Measurements from ENCODE around the gene C2orf92.
"Not testable (repeated sequence)": the region's sequence is repeated elsewhere in the genome, so short reads cannot be mapped to it uniquely, and the experiment has no call there.

C2orf92 gene

DNA sequence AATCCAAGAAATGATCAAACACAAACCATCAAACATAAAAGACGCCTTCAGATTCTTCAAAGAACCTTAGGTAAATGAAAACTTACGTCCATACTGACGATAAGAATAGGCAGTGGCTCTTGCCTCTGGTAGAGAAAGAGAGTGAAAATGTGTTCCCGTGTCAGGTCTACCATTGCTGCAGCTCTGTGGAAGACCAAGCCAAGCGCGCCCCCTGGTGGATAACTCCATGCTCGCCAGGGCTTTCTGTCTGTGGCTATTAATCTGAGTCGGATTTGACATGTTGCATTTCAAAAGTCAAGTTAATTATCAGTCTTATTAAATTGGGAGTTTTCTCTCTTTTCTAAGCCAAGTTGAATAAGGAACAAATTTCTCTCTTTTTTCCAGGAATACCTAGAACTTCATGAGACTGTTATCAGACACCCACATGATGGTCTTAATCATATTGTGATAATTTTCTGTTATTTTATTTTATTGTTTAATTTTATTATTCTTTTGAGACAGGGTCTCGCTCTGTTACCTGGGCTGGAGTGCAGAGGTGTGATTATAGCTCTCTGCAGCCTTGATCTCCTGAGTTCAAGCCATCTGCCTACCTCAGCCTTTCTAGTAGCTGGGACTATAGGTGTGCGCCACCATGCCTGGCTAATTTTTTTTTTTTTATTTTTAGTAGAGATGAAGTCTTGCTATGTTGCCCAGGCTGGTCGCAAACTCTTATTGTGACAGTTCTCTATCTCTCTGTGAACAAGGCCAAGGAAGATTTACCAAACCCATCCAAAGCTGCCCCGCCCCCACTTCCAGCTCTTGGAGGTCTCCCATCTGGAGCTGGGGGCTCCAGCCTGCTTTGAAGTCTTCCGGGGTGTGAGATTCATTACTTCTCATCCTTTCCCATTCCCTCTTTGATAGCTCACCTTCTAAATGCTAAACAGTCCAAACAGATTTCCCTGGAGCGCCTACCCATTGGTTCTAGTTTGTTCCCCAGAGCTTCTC is 28.0 kb downstream of the C2orf92 start:
- peak; percentile 97 for DNase-seq

- DNase-seq = no peak
Measured at GRCh38 chr2:97698530-97698929, 29.0 kb downstream of the C2orf92 start.

- peak; percentile 69 for DNase-seq
Measured at GRCh38 chr2:97699765-97700444, 30.4 kb downstream of the C2orf92 start.

DNA sequence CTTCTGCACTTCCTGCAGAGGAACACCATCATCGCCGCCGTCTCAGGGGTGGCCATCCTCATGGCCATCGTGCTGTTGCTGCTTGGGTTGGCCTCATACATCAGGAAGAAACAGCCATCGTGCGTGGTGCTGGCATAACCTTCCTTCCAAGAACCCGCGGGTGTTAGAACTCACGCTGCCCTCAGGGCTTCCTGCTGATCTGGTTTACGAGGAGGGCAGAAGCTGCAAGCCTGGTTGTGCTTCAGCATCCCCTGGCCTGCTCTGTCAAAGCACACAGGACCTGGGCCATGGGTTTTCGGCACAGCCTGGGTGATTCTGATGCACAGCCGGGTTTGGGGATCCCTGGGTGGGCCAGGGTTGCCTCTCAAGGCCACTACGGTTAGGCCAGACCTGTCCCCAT is 31.7 kb downstream of the C2orf92 start:
- DNase-seq = no peak

DNA sequence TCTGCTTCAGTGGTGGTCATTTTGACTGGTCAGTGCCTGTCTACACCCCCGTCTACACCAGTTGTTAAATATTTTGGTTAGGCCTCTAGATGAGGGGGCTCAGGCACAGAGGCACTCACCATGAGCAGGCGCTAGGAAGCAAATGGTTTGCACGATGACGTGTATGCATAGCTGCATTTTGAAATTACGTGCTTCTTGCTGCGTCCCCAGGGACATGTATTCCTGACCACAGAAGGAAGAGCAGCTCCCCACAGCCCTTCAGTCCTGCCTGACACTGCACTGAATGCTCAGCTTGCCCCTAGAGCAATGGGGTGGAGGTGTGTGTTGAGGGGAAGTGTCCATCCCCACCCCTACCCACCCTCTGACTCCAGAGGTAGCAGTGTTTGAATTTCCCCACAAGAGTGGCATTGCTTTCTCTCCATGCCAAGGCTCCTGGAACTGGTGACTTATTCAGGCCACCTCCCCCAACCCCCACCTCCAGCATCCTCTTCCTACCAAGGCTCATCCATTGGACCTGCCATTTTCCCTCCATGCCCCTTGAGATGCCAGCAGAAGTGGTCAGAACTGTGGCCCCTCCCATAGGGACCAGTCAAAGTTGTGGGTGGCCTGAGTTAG is 32.4 kb downstream of the C2orf92 start:
- no peak for DNase-seq

DNA sequence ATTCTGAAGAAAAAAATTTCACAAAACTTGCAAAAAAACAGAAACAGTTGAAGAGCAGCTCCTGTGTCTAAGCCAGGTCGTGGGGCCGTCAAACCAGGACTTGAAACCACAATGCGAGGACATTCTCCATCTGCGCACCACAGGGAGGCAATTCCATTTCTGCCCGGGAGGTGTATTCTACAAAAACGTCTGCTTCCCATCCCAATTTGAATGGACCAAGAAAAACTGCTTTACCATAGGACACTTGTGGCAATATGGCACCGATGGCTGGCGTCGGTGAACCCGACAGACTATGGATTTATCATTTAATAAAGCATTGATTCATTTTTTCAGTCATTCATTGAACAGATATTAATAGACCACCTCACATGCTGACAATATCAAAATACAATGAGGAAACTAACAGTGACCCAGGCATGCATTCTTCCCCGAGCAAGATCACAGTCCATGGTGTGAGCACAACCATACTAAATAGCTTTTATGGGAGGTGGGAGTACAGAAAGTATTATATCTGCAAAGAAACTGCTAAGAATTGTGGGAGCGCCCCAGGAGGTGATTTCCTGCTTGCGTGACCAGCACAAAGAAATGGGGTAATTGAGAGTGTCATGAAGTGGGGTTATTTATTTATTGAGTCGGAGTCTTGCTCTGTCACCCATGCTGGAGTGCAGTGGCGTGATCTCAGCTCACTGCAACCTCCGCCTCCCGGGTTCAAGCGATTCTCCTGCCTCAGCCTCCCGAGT is 33.4 kb downstream of the C2orf92 start:
- no peak for DNase-seq

DNA sequence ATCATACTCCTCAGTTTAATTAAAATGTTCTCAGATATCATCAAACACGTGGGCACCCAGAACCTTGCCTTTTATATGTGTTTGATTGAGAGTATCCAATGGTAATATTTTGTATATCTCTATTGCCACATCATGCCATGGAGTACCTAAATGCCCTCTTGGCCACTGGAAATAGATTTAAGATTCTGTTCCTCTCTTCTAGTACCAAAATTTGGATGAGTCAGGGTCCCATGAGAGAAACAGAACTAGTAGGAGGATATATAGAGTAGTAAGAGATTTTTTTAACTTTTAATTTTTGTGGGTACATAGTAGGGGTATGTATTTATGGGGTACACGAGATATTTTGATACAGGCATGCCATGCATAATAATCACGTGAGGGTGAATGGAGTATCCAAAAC is 34.2 kb downstream of the C2orf92 start:
- DNase-seq = no peak

DNA sequence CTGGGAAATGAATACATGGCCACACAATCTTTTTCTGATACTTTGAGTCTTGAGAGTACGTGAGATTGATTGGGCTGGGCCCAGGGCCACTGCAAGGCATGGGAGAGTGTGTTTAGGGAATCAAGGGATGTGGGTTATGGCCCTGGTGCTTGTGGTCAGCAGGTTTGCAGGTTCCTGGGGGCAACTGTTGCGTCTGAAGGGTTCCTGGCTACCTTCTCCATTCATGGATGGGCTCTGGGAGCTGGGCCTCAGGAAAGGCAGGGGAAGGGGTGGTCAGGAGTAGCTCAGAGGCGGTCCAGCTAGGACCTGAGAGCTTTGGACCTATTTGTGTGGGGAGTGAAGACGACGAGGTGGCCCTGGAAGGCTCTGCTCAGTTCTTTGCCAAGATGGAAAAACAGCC is 35.5 kb downstream of the C2orf92 start:
- DNase-seq = no peak

- no peak for DNase-seq
Measured at GRCh38 chr2:97706112-97706511, 36.6 kb downstream of the C2orf92 start.

DNA sequence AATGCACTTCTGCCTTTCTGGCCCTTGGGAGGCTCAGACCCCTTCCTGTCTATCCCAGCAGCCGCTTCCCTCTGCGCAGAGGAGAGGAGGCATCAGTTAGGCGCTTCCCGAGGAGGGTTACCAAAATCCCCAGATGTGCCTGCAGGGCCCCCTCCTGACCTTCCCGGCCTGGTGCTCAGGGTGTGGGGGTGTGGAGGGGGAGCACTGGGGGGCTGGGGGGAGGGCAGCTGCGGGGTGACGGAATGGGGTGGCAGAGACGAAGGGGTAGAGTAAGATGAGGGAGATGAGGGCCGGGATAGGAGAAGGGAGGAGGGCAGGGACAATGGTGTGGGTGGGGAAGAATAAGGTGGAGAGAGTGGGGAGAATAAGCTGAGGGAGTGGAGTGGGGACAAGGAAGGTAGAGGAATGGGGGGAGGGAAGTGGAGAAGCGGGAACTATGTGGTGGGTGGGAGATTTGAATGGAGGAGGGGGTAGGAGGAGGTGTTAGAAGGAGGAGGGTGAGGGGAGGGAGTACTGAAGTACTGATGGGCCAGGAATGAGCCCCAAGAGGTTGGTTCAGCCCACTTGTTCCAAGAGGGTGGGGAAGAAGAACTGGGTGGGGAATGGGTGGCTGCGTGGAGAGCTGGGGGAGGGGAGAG is 37.3 kb downstream of the C2orf92 start:
- DNase-seq = no peak

DNA sequence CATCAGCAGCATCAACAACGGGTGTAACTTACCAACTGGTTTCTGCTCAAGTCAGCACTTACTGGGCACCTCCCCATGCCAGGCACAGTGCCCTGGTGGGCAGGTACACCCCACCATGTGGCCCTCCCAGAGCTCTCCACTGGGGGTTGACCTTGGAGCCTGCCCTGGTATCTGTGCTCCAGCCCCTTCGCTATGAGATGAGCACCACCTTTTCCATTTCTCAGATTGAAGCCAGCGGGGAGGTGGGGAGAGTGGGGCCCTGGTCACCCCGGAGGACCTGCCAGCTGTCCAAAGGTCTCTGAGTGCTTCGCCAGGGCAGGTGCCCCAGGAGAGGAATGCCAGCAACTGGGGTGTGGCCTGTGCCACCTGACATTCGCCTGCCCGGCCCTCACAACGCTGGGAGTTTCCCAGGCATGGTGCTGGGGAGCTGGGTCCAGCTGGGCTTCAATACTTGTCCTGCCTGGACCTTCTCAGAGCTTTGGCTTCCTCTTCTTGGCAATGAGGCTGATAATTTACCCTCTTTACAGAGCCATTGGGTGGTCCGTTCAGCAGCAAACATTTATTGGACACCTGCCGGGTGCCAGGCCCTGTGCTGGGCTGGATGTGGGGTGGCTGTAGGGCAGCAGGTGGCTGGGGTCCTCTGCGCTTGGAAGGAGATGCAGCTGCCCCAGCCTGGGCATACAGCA is 38.0 kb downstream of the C2orf92 start:
- no peak for DNase-seq

GRCh38 chr2:97708048-97708380 is 38.5 kb downstream of the C2orf92 start:
- no peak for DNase-seq

GRCh38 chr2:97708608-97709007 is 39.1 kb downstream of the C2orf92 start:
- no peak for DNase-seq

DNA sequence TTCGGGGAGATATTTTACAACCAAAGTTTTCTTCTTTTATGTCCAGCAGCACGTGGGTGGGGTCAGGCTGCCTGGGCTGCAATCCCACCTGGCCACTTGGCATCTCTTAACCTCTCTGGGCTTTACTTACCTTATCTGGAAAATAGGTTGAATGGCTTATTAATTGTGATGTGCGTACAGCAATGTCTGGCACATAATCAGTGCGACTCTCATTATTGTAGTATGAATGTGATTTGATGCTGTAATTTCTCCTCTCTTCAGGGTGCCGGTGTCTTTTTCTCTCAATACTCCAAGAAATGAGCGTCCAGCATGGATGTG is 41.8 kb downstream of the C2orf92 start:
- DNase-seq = no peak

- not testable (repeated sequence) for DNase-seq
Measured at GRCh38 chr2:97712175-97712574, 42.7 kb downstream of the C2orf92 start.

- DNase-seq = peak; percentile 69
Measured at GRCh38 chr2:97712693-97713295, 43.3 kb downstream of the C2orf92 start.

- peak; percentile 61 for DNase-seq
Measured at GRCh38 chr2:97713296-97714083, 44.0 kb downstream of the C2orf92 start, which contains the start of gene ZAP70. Gene ZAP70, plus strand, starts transcription at chr2:97713576. Its CDS starts 10,461 bp downstream, at chr2:97724037.

GRCh38 chr2:97714084-97714949 is 44.8 kb downstream of the C2orf92 start:
- DNase-seq = no peak

DNA sequence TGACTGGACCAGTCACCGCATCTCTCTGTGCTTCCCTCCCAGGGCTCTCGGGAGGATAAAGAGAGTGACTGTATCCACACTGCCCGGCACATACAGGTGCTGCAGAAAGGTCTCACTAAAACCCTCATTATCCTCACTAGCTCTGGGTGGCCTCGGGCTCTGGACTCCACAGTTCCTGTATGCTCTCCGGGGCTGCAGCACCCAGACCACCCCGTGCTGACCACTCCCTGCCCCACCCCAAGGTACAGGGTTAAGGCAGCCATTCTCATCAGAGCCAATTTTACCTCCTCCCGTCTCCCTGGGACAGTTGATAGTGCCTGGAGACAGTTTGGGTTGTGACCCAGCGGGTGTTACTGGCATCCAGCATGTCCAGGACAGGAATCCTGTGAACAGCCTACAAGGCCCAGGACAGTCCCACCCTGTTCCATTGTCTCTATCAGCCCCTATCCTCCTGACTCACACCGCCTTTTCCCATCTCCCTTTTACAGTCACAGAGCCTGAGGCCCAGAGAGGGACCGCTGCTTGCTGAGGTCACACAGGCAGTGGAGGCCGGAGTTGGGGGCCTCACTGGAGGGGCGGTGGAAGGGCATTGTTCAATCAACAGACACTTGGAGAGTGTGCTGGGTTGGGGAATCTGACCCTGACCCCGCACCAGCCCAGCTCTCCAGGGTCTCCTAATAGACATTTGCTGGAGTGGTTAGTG is 45.6 kb downstream of the C2orf92 start:
- DNase-seq = no peak
